ENCODE measurements around the gene PPM1A. TPM values are rescaled to one million over a fixed set of nuclear protein-coding genes. Genes with fewer than 3 reads are reported as not detected.

PPM1A gene
- total RNA-seq, 1 experiment from 2014 or later = 52.3 TPM

GRCh38 chr14:60326274-60326673, 77.3 kb downstream of the PPM1A start:
- H3K27ac ChIP-seq (ENCODE audit: low read depth, low read length, poor library complexity, severe bottlenecking) = no peak overlapping the region
- CTCF ChIA-PET = no interaction called here
- intact Hi-C loops (cut with micrococcal nuclease; ENCODE audit: unreplicated experiment) = loop anchor here (5.0 to 10.0 kb wide), 2 partner anchors 141 to 236 kb away; no protein-coding TSS in a partner anchor
- H3K4me1 ChIP-seq (ENCODE audit: insufficient read depth, low read length, poor library complexity, severe bottlenecking) = peaks cover 5% of the 10 kb centered on the region
- TF ChIP-seq CTCF (conservative IDR thresholded peaks at IDR 0.05; ENCODE audit: low read depth, low read length) (no peak), EZH2 (IDR thresholded peaks at IDR 0.05; ENCODE audit: borderline replicate concordance, low read depth, low read length, poor library complexity, severe bottlenecking) (no peak)
- no TSS peak for BruUV-seq (replicated peaks)
- no peaks in the 10 kb centered on the region for H3K9me3 ChIP-seq (ENCODE audit: low read depth, low read length, poor library complexity, severe bottlenecking)
- no peaks in the 10 kb centered on the region for H3K36me3 ChIP-seq (ENCODE audit: insufficient read depth, low read length, poor library complexity, severe bottlenecking)
- no peak overlapping the region for H3K4me3 ChIP-seq (ENCODE audit: low read depth, low read length, poor library complexity, severe bottlenecking)
- no peaks in the 10 kb centered on the region for H3K27me3 ChIP-seq (replicated peaks; ENCODE audit: insufficient read depth, low read depth, low read length, poor library complexity)
- DNase-seq (ENCODE audit: low spot score) = no peak
- POLR2A ChIA-PET (ENCODE audit: low non-redundant PET) = no interaction called here

DNA sequence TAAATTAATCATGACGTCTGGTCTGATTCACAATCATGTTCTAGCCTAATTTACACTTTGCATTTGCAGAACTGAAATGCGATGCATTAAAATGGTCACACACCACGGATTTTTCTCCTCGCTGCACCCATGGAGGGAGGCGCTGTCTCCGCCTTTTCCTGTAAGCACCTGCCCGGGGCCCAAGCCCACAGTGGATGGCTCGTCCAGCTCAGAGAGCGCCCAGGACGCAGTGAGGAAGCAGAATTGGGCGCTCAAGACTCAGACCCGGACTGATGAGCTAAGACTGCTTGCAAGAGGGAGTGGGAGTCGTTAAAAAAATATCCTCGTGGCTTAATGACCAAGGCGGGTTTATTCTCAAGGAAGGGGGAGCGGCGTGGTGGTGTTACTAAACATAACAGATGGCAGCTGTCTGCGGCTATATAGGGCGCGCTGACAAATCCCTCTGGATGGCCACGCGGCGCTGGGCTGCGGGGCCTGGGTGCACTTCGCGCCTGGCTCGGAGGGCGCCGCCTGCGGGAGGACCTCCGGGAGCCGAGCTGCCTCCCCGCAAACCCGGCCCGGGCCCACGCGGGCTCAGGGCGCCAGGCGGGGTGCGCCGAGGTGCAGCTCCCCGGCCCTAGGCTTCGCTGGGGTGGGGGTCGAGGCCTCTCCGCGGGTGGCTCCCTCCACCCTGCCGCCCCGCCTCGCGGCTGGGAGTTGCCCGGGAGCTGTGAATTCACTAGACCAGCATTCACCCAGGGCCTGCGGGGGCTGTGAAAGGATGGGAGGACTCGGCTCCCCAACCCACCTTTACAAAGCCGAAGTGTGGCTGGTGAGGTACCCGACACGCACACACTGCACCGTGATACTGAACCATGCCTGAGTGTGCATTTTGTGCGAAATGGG, 78.7 kb downstream of the PPM1A start:
- CTCF ChIA-PET = interaction anchor here (0.8 to 1.4 kb wide), 4 partner anchors 17 to 160 kb away, joined by 3 to 8 read pairs (median 4); no protein-coding TSS in a partner anchor
- no TSS peak for BruUV-seq (replicated peaks)
- no peaks in the 10 kb centered on the region for H3K36me3 ChIP-seq (ENCODE audit: insufficient read depth, low read length, poor library complexity, severe bottlenecking)
- TF ChIP-seq CTCF (conservative IDR thresholded peaks at IDR 0.05; ENCODE audit: low read depth, low read length) (no peak; the same call in 1 of the 2 replicates), EZH2 (IDR thresholded peaks at IDR 0.05; ENCODE audit: borderline replicate concordance, low read depth, low read length, poor library complexity, severe bottlenecking) (no peak)
- peaks cover 5% of the 10 kb centered on the region for H3K4me1 ChIP-seq (ENCODE audit: insufficient read depth, low read length, poor library complexity, severe bottlenecking)
- DNase-seq (ENCODE audit: low spot score) = peak; percentile 48
- intact Hi-C loops (cut with micrococcal nuclease; ENCODE audit: unreplicated experiment) = loop anchor here (5.0 to 10.0 kb wide), 2 partner anchors 143 to 235 kb away; no protein-coding TSS in a partner anchor
- POLR2A ChIA-PET (ENCODE audit: low non-redundant PET) = no interaction called here
- H3K4me3 ChIP-seq (ENCODE audit: low read depth, low read length, poor library complexity, severe bottlenecking) = peak overlapping the region; percentile 38
- H3K27ac ChIP-seq (ENCODE audit: low read depth, low read length, poor library complexity, severe bottlenecking) = no peak overlapping the region
- H3K27me3 ChIP-seq (replicated peaks; ENCODE audit: insufficient read depth, low read depth, low read length, poor library complexity) = no peaks in the 10 kb centered on the region
- H3K9me3 ChIP-seq (ENCODE audit: low read depth, low read length, poor library complexity, severe bottlenecking) = no peaks in the 10 kb centered on the region

GRCh38 chr14:60328583-60328982, 79.6 kb downstream of the PPM1A start:
- Histone ChIP-seq H3K4me3 (ENCODE audit: low read depth, low read length, poor library complexity, severe bottlenecking) (no peak overlapping the region), H3K27me3 (replicated peaks; ENCODE audit: insufficient read depth, low read depth, low read length, poor library complexity) (no peaks in the 10 kb centered on the region), H3K27ac (ENCODE audit: low read depth, low read length, poor library complexity, severe bottlenecking) (no peak overlapping the region), H3K9me3 (ENCODE audit: low read depth, low read length, poor library complexity, severe bottlenecking) (no peaks in the 10 kb centered on the region), H3K4me1 (ENCODE audit: insufficient read depth, low read length, poor library complexity, severe bottlenecking) (peaks cover 5% of the 10 kb centered on the region), H3K36me3 (ENCODE audit: insufficient read depth, low read length, poor library complexity, severe bottlenecking) (no peaks in the 10 kb centered on the region)
- CTCF ChIA-PET = interaction anchor here (0.9 to 1.4 kb wide), 2 partner anchors 62 to 87 kb away, joined by 3 to 8 read pairs; no protein-coding TSS in a partner anchor
- POLR2A ChIA-PET (ENCODE audit: low non-redundant PET) = no interaction called here
- TF ChIP-seq CTCF (conservative IDR thresholded peaks at IDR 0.05; ENCODE audit: low read depth, low read length) (peak; percentile 28; the same call in 1 of the 2 replicates), EZH2 (IDR thresholded peaks at IDR 0.05; ENCODE audit: borderline replicate concordance, low read depth, low read length, poor library complexity, severe bottlenecking) (no peak)
- intact Hi-C loops (cut with micrococcal nuclease; ENCODE audit: unreplicated experiment) = loop anchor here (5.0 to 10.0 kb wide), 2 partner anchors 144 to 234 kb away; no protein-coding TSS in a partner anchor
- no TSS peak for BruUV-seq (replicated peaks)
- no peak for DNase-seq (ENCODE audit: low spot score)

All from A673 (cell line).